HG03565 (cell line): ENCODE measurements around the gene S100A9.
"Not testable (repeated sequence)": the region's sequence is repeated elsewhere in the genome, so short reads cannot be mapped to it uniquely, and the experiment has no call there.

Experiments
- ATAC-seq: cut with Tn5 transposase; IDR thresholded peaks from one replicate; pipeline ENCODE4 v1.9.1; 2021; ENCODE audit warnings: mild to moderate bottlenecking, moderate library complexity; ENCODE audit not compliant: unreplicated experiment

S100A9 gene

DNA sequence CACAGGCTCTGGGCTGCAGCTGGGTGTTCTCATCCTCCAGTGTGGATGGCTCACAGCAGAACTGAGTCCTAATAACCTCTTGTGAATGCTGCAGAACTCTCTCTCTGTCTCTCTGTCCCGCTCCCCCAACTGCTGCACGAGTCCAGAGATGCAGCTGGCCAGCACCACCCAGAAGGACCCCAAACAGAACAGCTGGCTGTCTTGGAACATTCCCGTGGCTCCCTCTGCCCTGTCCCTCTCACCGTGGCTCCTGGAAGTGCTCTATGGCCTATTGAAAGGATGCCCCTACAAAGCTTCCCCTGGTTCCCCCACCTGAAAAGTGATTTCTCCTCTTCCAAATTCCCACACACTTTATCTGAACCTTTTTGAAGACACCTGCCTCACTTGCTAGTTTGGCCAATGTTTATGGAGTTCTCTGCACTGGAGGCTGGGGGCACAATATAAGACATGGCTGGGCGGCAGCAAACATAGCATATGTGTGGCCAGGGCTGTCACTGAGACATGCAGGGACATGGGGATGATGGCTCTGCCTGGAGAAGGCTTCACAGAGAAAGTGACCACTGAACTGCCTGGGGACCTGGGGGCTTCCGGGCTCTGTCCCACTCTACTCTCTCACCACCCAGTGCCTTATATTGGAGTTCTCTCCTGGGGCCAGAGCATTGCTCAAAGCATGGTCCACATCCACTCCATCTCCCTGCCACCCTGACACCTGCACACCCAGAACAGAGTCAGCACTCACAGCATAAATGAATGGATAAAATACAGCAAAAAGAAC is 48.4 kb downstream of the S100A9 start:
- ATAC-seq, result not testable (repeated sequence)

DNA sequence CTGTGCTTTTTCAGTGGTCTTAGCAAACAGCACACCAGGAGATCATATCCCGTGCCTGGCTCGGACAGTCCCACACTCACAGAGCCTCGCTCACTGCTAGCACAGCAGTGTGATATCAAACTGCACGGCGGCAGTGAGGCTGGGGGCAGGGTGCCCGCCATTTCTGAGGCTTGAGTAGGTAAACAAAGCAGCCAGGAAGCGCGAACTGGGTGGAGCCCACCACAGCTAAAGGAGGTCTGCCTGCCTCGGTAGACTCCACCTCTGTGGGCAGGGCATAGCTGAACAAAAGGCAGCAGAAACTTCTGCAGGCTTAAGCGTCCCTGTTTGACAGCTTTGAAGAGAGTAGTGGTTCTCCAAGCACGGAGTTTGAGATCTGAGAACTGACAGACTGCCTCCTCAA is 49.6 kb downstream of the S100A9 start:
- ATAC-seq, result not testable (repeated sequence)
